Measurements from ENCODE around the gene POC1A. TPM values are rescaled to one million over a fixed set of nuclear protein-coding genes. Genes with fewer than 3 reads are reported as not detected.

The POC1A gene
- total RNA-seq, 1 donor from 2014 or later = 3.7 TPM

DNA sequence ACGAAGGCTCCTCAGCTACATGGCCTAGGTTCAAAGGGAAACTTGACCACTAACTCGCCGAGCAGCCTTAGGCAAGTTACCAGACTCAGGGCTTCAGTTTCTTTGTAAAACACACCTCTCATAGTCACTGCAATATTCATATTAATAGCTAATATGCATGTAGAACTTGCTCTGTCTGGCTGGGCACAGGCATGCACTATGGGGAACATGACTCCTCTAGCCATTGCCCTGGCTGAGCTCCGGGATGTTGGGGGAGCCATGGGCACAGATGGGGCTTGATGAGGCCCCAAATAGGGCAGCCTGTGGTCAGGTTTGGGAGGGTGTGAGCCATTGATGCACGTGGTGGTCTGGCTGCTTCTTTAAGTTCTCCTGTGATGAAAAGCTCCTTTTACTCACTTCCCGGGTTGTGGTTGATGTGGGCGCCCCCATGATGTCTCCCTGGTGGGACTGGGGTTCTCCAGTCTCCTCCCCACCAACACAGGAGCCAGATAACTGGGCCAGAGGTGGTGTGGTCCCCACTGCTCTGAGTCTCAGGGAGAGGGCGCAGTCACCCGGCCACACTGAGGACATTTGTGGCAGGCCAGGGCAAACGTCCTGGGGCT, 68.4 kb downstream of the POC1A start:
- no peak for TF ChIP-seq EZH2 (IDR thresholded peaks at IDR 0.05; ENCODE audit: insufficient read depth, low read length)
- TF ChIP-seq, protein P1, sequence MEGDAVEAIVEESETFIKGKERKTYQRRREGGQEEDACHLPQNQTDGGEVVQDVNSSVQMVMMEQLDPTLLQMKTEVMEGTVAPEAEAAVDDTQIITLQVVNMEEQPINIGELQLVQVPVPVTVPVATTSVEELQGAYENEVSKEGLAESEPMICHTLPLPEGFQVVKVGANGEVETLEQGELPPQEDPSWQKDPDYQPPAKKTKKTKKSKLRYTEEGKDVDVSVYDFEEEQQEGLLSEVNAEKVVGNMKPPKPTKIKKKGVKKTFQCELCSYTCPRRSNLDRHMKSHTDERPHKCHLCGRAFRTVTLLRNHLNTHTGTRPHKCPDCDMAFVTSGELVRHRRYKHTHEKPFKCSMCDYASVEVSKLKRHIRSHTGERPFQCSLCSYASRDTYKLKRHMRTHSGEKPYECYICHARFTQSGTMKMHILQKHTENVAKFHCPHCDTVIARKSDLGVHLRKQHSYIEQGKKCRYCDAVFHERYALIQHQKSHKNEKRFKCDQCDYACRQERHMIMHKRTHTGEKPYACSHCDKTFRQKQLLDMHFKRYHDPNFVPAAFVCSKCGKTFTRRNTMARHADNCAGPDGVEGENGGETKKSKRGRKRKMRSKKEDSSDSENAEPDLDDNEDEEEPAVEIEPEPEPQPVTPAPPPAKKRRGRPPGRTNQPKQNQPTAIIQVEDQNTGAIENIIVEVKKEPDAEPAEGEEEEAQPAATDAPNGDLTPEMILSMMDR (IDR thresholded peaks at IDR 0.05; ENCODE audit: insufficient read depth, low read depth, low read length) = no peak
- Histone ChIP-seq H3K4me2 (ENCODE audit: low read length) (no peak overlapping the region), H4K20me1 (ENCODE audit: insufficient read depth, low read length) (no peaks in the 10 kb centered on the region), H2AFZ (ENCODE audit: low read depth, low read length) (no peak overlapping the region), H3K4me1 (ENCODE audit: insufficient read depth, low read length) (peaks cover 34% of the 10 kb centered on the region), H3K4me3 (ENCODE audit: insufficient read depth, low read depth, low read length) (no peak overlapping the region), H3K27me3 (ENCODE audit: insufficient read depth, low read length) (no peaks in the 10 kb centered on the region), H3K36me3 (ENCODE audit: insufficient read depth, low read length) (no peaks in the 10 kb centered on the region), H3K9ac (ENCODE audit: low read length) (no peak overlapping the region), H3K9me3 (ENCODE audit: insufficient read depth, low read depth, low read length) (no peaks in the 10 kb centered on the region), H3K79me2 (ENCODE audit: insufficient read depth, low read length) (no peaks in the 10 kb centered on the region), H3K27ac (ENCODE audit: low read depth, low read length) (no peak overlapping the region)
- H3K27me3 Mint-ChIP-seq (ENCODE audit: low read depth, unreplicated experiment) = peaks cover 6% of the 10 kb centered on the region
- FAIRE-seq (no peak), DNase-seq (ENCODE audit: low read depth) (no peak)
- H3K36me3 Mint-ChIP-seq (ENCODE audit: low read depth, unreplicated experiment) = peaks cover 7% of the 10 kb centered on the region
- peaks cover 31% of the 10 kb centered on the region for H3K4me1 Mint-ChIP-seq (ENCODE audit: low read depth, unreplicated experiment)
- H3K9me3 Mint-ChIP-seq (ENCODE audit: unreplicated experiment) = no peaks in the 10 kb centered on the region
- H3K4me3 Mint-ChIP-seq (ENCODE audit: unreplicated experiment) = no peak overlapping the region
- H3K27ac Mint-ChIP-seq (ENCODE audit: unreplicated experiment) = no peak overlapping the region

DNA sequence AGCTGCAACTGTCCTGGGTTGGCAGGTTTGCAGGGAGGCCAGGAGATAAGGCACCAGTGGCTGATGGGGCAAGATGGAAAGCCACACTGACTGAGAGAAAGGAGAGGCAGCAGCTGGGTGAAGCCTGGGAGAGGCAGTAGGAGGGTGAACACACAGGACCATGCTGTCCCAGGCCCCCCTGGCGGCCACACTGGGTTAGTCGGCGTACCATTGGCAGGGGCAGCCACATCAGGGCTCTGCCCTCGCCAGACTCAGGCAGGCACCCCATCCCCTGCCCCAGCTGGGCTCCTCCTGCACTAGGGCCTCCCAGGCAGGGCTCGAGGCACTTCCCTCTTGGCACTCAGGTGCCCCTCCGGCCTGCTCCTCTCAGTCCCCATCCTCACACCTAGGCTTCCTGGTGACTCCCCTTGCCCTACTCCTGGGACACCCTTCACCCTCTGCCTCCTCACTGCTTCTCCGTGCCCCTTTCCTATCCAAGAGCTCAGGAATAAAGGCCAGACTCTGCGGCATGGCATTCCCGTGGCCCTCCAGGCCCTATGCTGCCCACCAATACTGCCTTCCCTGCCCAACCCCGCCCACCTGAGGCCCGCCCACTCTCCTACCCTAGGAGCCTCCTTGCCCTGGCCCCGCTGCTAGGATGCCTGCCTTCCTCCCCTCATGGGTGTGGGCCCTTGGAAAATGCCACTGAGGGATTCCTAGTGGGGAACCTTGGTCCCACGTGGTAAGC, 69.1 kb downstream of the POC1A start:
- no peak overlapping the region for H3K27ac Mint-ChIP-seq (ENCODE audit: unreplicated experiment)
- no peaks in the 10 kb centered on the region for H3K9me3 Mint-ChIP-seq (ENCODE audit: unreplicated experiment)

More for the DNA sequence above, 69.1 kb downstream of the POC1A start:
- H3K27ac ChIP-seq (ENCODE audit: low read depth, low read length) = no peak overlapping the region
- peaks cover 25% of the 10 kb centered on the region for H3K4me1 Mint-ChIP-seq (ENCODE audit: low read depth, unreplicated experiment)
- no peaks in the 10 kb centered on the region for H4K20me1 ChIP-seq (ENCODE audit: insufficient read depth, low read length)
- H3K27me3 ChIP-seq (ENCODE audit: insufficient read depth, low read length) = no peaks in the 10 kb centered on the region
- no peak for TF ChIP-seq EZH2 (IDR thresholded peaks at IDR 0.05; ENCODE audit: insufficient read depth, low read length)
- TF ChIP-seq, protein P1 (IDR thresholded peaks at IDR 0.05; ENCODE audit: insufficient read depth, low read depth, low read length) = no peak
- no peak for DNase-seq (ENCODE audit: low read depth)
- H3K9ac ChIP-seq (ENCODE audit: low read length) = no peak overlapping the region
- H3K4me1 ChIP-seq (ENCODE audit: insufficient read depth, low read length) = peaks cover 28% of the 10 kb centered on the region
- peaks cover 7% of the 10 kb centered on the region for H3K36me3 Mint-ChIP-seq (ENCODE audit: low read depth, unreplicated experiment)
- H3K9me3 ChIP-seq (ENCODE audit: insufficient read depth, low read depth, low read length) = no peaks in the 10 kb centered on the region
- H3K79me2 ChIP-seq (ENCODE audit: insufficient read depth, low read length) = no peaks in the 10 kb centered on the region
- no peak overlapping the region for H3K4me3 Mint-ChIP-seq (ENCODE audit: unreplicated experiment)
- no peak overlapping the region for H3K4me2 ChIP-seq (ENCODE audit: low read length)
- peaks cover 10% of the 10 kb centered on the region for H3K27me3 Mint-ChIP-seq (ENCODE audit: low read depth, unreplicated experiment)
- no peak for FAIRE-seq
- H2AFZ ChIP-seq (ENCODE audit: low read depth, low read length) = no peak overlapping the region
- no peak overlapping the region for H3K4me3 ChIP-seq (ENCODE audit: insufficient read depth, low read depth, low read length)
- no peaks in the 10 kb centered on the region for H3K36me3 ChIP-seq (ENCODE audit: insufficient read depth, low read length)
